ENCODE measurements around the gene ESYT2.
"Not testable (repeated sequence)": the region's sequence is repeated elsewhere in the genome, so short reads cannot be mapped to it uniquely, and the experiment has no call there.

Gene ESYT2

GRCh38 chr7:158706710-158707590 is 122.4 kb downstream of the ESYT2 start:
- H3K27me3 ChIP-seq (ENCODE audit: insufficient read depth, insufficient read length): no peaks in the 10 kb centered on the region
- no peak overlapping the region for H3K9ac ChIP-seq (ENCODE audit: insufficient read length, low read depth)
- peaks cover 4% of the 10 kb centered on the region for H3K36me3 ChIP-seq (ENCODE audit: insufficient read depth, insufficient read length, low read length)
- peaks cover 4% of the 10 kb centered on the region for H3K4me1 ChIP-seq (ENCODE audit: insufficient read depth, insufficient read length)
- TF ChIP-seq YY1 (IDR thresholded peaks at IDR 0.05; ENCODE audit: insufficient read depth, insufficient read length) (no peak), SUZ12 (IDR thresholded peaks at IDR 0.05; ENCODE audit: extremely low read depth, insufficient read depth, insufficient read length) (no peak), ZNF274 (IDR thresholded peaks at IDR 0.05; ENCODE audit: low read depth, low read length) (no peak)
- H3K4me3 ChIP-seq (ENCODE audit: insufficient read length, low read depth): no peak overlapping the region
- no peak for DNase-seq (ENCODE audit: low read depth, low spot score)
- peaks cover 11% of the 10 kb centered on the region; the same call in 1 of the 2 replicates for H3K9me3 ChIP-seq (ENCODE audit: insufficient read depth, low read length)

DNA sequence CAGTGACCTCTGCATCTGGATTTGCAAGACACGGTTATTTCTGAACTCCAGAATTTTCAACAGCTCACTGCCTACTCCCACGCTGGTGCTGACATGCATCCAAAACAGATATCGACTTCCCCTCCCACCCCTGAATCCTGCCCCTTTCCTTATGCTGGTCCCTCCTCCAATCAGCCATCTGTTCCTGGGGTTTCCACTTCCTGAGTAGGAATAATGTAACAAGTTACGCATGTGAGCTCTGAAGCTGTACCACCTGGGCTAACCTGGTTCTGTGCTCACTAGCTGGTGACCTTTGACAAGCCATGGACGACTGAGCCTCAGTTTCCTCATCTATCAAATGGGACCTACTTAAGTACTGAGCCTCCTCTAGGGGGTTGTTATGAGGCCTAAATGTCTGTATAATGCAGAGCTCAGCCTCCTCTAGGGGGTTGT is 123.0 kb downstream of the ESYT2 start:
- no peak for DNase-seq (ENCODE audit: low read depth, low spot score)
- peaks cover 4% of the 10 kb centered on the region for H3K4me1 ChIP-seq (ENCODE audit: insufficient read depth, insufficient read length)
- TF ChIP-seq YY1 (IDR thresholded peaks at IDR 0.05; ENCODE audit: insufficient read depth, insufficient read length): no peak
- no peak for TF ChIP-seq ZNF274 (IDR thresholded peaks at IDR 0.05; ENCODE audit: low read depth, low read length)
- TF ChIP-seq SUZ12 (IDR thresholded peaks at IDR 0.05; ENCODE audit: extremely low read depth, insufficient read depth, insufficient read length): no peak
- peaks cover 10% of the 10 kb centered on the region for H3K36me3 ChIP-seq (ENCODE audit: insufficient read depth, insufficient read length, low read length)
- no peak overlapping the region for H3K4me3 ChIP-seq (ENCODE audit: insufficient read length, low read depth)
- H3K27me3 ChIP-seq (ENCODE audit: insufficient read depth, insufficient read length): no peaks in the 10 kb centered on the region
- no peak overlapping the region for H3K9ac ChIP-seq (ENCODE audit: insufficient read length, low read depth)
- H3K9me3 ChIP-seq (ENCODE audit: insufficient read depth, low read length): peaks cover 11% of the 10 kb centered on the region; the same call in 1 of the 2 replicates

- Histone ChIP-seq H3K9me3 (ENCODE audit: insufficient read depth, low read length) (peaks cover 11% of the 10 kb centered on the region; the same call in 1 of the 2 replicates), H3K9ac (ENCODE audit: insufficient read length, low read depth) (peak overlapping the region; percentile 64), H3K36me3 (ENCODE audit: insufficient read depth, insufficient read length, low read length) (peaks cover 18% of the 10 kb centered on the region), H3K4me1 (ENCODE audit: insufficient read depth, insufficient read length) (peaks cover 4% of the 10 kb centered on the region), H3K4me3 (ENCODE audit: insufficient read length, low read depth) (peak overlapping the region; percentile 59), H3K27me3 (ENCODE audit: insufficient read depth, insufficient read length) (no peaks in the 10 kb centered on the region)
- no peak for TF ChIP-seq ZNF274 (IDR thresholded peaks at IDR 0.05; ENCODE audit: low read depth, low read length)
- no peak for TF ChIP-seq YY1 (IDR thresholded peaks at IDR 0.05; ENCODE audit: insufficient read depth, insufficient read length)
- TF ChIP-seq SUZ12 (IDR thresholded peaks at IDR 0.05; ENCODE audit: extremely low read depth, insufficient read depth, insufficient read length): no peak
- DNase-seq (ENCODE audit: low read depth, low spot score): no peak
These were observed 124.0 kb downstream of the ESYT2 start for GRCh38 chr7:158705234-158705850.

DNA sequence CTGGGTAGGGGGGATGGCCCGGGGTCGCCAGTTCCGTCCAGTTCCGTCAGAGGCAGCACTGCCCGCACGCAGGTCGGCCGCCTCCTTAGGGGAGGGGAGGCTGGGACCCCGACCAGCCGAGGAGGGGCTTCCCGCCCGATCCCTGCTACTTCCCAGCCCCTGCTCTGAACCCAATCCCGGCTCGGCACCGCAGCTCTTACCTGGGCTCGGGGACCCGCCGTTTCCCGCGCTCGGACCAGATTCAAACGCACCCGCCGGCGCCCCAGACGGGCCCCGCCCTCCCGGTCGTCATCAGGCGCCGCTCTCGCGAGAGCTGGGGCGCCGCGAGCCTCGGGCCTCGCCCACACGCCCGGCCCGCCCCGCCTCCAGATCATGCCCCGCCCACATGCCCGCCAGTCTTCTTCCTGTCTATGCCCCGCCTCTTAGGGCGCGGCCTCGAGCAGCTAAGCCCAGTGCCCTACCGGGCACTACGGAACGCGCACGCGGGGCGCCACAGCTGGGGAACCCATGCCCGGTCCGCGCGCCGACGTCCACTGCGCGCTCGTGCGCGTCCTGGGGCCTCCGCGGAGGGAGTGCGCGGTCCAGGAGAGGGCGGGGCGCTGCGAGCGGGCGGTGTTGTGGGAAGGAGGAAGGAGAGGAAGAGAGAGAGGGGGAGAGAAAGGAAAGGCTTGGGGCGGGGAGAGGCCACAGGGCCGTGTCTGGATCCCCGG is 124.6 kb downstream of the ESYT2 start, which contains the start of gene NCAPG2:
TSS of gene NCAPG2 (minus strand) at position 281 of the 710 bp plus-strand sequence. CDS start 2,905 bp downstream, outside the sequence.
- DNase-seq (ENCODE audit: low read depth, low spot score): peak; percentile 90
- peak within 1 kb of the TSS; percentile 96 for H3K4me3 ChIP-seq (ENCODE audit: insufficient read length, low read depth)
- TF ChIP-seq YY1 (IDR thresholded peaks at IDR 0.05; ENCODE audit: insufficient read depth, insufficient read length): no peak
- TF ChIP-seq ZNF274 (IDR thresholded peaks at IDR 0.05; ENCODE audit: low read depth, low read length): no peak
- no peak for TF ChIP-seq SUZ12 (IDR thresholded peaks at IDR 0.05; ENCODE audit: extremely low read depth, insufficient read depth, insufficient read length)
- H3K36me3 ChIP-seq (ENCODE audit: insufficient read depth, insufficient read length, low read length): peaks cover 24% of the 10 kb centered on the region
- peaks cover 4% of the 10 kb centered on the region for H3K4me1 ChIP-seq (ENCODE audit: insufficient read depth, insufficient read length)
- peaks cover 11% of the 10 kb centered on the region; the same call in 1 of the 2 replicates for H3K9me3 ChIP-seq (ENCODE audit: insufficient read depth, low read length)
- peak within 1 kb of the TSS; percentile 97 for H3K9ac ChIP-seq (ENCODE audit: insufficient read length, low read depth)
- no peaks in the 10 kb centered on the region for H3K27me3 ChIP-seq (ENCODE audit: insufficient read depth, insufficient read length)

GRCh38 chr7:158703679-158704523 is 125.4 kb downstream of the ESYT2 start:
- H3K4me3 ChIP-seq (ENCODE audit: insufficient read length, low read depth): peak overlapping the region; percentile 96
- not testable (repeated sequence) for H3K27me3 ChIP-seq (ENCODE audit: insufficient read depth, insufficient read length); DNase-seq (ENCODE audit: low read depth, low spot score); H3K4me1 ChIP-seq (ENCODE audit: insufficient read depth, insufficient read length)
- H3K9ac ChIP-seq (ENCODE audit: insufficient read length, low read depth): peak overlapping the region; percentile 97
- peaks cover 31% of the 10 kb centered on the region for H3K36me3 ChIP-seq (ENCODE audit: insufficient read depth, insufficient read length, low read length)
- H3K9me3 ChIP-seq (ENCODE audit: insufficient read depth, low read length): peaks cover 11% of the 10 kb centered on the region; the same call in 1 of the 2 replicates

DNA sequence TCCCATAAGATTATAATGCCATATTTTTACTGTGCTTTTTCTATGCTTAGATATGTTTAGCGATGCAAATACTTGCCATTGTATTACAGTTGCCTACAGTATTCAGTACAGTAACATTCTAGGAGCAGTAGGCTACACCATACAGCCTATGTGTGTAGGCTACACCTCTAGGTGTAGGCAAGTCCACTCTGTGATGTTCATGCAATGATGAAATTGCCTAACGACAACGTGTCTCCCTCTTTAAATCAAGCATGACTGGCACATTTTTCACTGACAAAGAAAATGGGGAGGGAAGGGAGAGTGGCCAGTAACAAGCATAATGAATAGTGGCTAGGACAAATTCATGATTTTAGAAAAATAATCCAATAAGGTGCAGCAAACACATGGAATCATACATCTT is 126.4 kb downstream of the ESYT2 start:
- Histone ChIP-seq H3K4me3 (ENCODE audit: insufficient read length, low read depth) (peak overlapping the region; percentile 96), H3K9me3 (ENCODE audit: insufficient read depth, low read length) (peaks cover 10% of the 10 kb centered on the region; the same call in 1 of the 2 replicates), H3K4me1 (ENCODE audit: insufficient read depth, insufficient read length) (peaks cover 4% of the 10 kb centered on the region), H3K27me3 (ENCODE audit: insufficient read depth, insufficient read length) (no peaks in the 10 kb centered on the region), H3K36me3 (ENCODE audit: insufficient read depth, insufficient read length, low read length) (peaks cover 39% of the 10 kb centered on the region), H3K9ac (ENCODE audit: insufficient read length, low read depth) (no peak overlapping the region)
- TF ChIP-seq YY1 (IDR thresholded peaks at IDR 0.05; ENCODE audit: insufficient read depth, insufficient read length) (no peak), ZNF274 (IDR thresholded peaks at IDR 0.05; ENCODE audit: low read depth, low read length) (no peak), SUZ12 (IDR thresholded peaks at IDR 0.05; ENCODE audit: extremely low read depth, insufficient read depth, insufficient read length) (no peak)
- DNase-seq (ENCODE audit: low read depth, low spot score): no peak
